NCI-H2029 treated with DMSO at 0.1 percent for 48 hours (cell line): Measurements from ENCODE around the gene ARID3A.

Source experiments
- DNase-seq: peaks from one replicate; lab custom pipeline; 2025; lab: John Stamatoyannopoulos, UW

Gene ARID3A

DNA sequence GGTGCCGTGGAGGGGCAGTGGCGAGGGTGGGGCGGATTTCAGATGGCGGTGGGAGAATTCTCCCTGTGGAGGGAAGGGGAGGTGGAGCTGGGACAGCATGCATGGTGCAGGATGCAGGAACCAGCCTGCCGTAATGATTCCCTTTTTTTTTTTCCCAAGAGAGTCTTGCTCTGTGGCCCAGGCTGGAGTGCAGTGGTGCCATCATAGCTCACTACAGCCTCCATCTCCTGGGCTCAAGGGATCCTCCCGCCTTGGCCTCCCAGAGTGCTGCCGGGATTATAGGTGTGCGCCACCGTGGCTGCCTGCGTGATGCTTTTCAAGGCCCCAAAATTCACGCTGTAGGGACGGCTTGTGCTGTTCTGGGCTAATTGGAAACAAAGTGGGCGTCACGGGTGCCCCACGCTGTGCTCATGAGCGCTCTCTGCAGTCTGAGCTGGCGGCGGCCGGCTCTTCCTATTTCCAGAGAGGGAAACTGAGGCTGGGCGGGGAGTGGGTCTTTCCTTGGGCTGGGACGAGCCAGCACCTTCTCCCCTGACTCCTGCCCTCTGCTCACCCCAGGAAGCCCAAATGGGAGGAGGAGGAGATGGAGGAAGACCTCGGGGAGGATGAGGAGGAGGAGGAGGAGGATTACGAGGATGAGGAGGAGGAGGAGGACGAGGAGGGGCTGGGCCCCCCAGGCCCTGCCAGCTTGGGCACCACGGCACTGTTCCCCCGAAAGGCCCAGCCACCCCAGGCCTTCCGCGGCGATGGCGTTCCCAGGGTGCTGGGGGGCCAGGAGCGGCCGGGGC is 6.2 kb downstream of the ARID3A start:
- no peak for DNase-seq

DNA sequence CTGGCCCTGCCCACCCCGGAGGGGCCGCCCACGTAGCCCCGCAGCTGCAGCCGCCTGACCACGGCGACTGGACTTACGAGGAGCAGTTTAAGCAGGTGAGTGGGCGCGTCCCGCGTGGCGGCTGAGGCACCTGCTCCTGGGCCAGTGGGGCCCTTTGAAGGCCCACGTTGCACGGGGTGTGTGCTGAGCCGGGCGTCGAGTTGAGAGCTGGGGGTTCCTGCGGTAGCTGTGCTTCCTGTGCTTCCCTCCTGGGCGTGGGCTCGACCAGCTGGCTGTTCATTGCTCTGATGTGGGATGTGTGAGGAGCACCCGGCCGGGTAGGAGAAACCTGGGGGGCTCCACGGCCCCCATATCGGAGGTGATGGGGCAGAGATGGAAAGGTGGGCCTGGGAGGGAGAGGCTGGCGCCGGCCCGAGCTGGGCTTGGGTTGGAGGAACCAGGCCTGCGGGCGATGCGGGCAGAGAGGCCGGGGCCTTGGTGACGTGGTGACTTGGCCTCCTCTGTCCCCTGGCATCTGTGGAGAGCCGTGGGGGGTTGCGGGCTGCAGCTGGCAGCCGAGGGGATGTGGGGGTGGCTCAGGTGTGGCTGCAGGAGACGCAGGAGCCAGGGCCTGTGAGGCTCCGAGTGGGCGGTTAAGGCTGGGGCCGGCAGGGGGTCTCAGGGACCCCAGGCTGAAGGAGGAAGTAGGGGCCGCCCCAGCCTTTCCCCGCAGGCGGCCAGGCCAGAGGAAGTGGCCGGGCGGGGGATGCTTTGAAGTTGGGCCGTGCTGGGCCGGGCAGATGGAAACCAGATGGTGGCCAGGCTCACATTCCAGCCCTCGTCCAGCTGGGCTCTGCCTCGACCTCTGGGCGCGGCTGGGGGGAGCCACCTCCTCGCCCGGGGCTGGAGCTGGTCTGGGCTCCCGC is 7.1 kb downstream of the ARID3A start:
- no peak for DNase-seq

GRCh38 chr19:933553-933882 is 7.7 kb downstream of the ARID3A start:
- no peak for DNase-seq

- DNase-seq: no peak
Observed at GRCh38 chr19:934197-934840, 8.5 kb downstream of the ARID3A start.

- peak; percentile 42 for DNase-seq
Observed at GRCh38 chr19:934865-935479, 9.1 kb downstream of the ARID3A start.

DNA sequence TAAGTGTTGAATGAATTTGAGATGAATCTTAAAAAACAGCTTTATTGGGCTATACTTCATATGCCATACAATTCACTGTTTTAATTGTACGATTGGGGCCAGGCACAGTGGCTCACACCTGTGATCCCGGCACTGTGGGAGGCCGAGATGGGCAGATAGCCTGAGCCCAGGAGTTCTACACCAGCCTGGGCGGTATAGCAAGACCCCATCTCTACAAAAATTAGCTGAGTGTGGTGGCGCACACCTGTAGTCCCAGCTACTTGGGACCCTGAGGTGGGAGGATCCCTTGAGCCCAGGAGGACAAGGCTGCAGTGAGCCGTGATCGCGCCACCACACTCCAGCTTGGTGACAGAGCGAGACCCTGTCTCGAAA is 10.3 kb downstream of the ARID3A start:
- DNase-seq: no peak

DNA sequence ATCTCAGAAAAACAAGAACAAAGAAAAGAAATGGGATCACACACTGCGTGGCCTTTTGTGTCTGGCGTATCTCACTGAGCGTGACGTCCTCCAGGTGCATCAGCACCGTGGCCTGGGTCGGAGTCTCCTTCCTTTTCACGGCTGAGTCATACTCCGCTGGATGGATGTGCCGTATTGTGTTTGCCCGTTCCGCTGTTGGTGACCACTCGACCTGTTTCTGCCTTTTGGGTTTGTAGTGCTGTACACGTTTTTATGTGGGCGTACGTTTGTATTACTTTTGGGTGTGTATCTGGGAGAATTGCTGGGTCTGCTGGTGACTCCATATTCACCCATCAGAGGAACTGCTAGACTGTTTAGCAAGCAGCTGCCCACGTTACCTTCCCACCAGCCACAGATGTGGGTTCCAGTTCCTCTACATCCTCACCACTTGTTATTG is 11.4 kb downstream of the ARID3A start:
- no peak for DNase-seq

DNA sequence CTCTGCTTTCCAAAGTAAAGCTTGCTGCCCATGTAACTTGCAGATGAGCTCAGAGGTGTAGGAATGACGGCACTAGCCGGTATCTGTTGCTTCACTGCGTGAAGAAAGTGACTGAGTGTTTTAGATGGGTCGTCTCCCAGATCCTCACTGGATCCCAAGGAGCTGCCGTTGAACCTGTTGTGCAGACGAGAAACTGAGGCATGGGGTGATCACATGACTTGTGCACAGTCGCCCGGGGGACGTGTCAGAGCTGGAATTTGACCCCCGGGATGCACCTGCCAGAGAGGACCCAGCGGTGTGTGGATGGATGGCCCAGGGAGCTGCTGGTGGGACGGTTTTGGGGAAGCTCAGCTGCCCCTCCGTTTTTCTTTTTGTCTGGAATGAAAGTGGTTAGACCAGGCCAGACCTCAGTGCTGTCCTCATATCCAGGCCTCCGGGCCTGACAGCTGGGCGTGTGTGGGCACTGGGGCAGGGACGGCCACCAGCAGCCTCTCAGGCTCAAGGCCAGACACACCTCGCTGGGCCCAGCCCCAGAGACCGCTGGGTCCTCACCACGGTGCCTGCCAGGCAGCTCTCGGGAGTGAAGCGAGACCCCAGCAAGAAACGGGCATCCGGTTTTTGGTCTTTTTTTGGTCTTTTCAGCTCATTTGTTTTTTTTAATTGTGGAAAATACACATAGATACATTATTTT is 12.5 kb downstream of the ARID3A start:
- no peak for DNase-seq

DNA sequence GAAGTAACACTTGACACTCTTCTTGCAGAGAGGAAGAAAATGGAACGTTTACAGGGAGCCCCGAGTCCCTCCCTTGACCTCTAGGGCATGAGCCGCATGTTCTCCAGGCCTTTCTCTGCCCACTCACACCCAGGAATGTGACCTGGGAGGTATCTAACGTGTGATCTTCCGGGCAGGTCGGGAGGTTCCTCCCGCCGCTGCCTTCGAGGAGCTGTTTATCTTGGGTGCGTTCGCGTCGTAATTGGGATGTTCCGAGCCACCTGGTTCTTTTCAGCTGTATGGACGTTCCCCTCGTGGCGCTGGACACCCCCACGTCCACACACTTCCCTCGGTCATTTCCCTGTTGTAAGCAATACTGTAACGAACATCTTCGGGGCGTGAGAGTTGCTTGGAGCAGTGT is 13.6 kb downstream of the ARID3A start:
- DNase-seq: no peak

- DNase-seq: no peak
Observed at GRCh38 chr19:939922-940321, 14.1 kb downstream of the ARID3A start.

DNA sequence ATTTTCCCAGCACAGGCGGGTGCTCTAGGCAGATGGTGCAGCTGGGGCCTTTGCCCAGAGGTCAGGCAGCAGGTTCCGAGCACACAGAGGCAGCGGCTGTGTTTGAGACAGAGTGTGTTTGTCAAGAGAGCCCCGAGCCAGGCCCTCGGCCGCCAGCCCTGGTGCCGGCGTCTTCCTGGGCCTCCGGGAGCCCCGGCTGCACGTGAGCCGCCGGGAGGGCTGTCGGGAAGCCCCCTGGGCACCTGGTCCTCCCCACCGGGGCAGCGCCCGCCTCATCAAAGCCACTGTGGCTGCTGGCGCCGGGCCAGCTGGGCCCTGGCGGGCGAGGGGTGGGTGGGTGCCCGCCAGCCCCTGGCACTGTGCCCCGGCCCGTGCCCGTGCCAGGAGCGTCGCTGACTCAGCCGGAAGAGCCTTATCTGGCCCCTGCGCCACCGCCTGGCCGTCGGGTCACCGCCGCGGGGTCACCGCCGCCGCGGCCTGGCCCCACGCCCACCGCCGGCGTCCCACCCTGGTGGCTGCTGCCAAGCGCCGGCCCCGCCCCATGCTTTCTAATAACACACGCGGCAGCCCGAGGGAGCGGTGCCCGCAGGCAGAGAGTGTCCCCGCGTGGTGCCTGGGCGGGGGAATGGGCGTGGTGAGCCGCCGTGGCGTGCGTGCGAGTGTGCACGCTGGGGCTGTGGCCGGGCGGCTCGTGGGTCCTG is 14.9 kb downstream of the ARID3A start:
- DNase-seq: peak; percentile 65

- DNase-seq: no peak
Observed at GRCh38 chr19:941292-942132, 15.7 kb downstream of the ARID3A start.

- DNase-seq: no peak
Observed at GRCh38 chr19:942133-942645, 16.4 kb downstream of the ARID3A start.

DNA sequence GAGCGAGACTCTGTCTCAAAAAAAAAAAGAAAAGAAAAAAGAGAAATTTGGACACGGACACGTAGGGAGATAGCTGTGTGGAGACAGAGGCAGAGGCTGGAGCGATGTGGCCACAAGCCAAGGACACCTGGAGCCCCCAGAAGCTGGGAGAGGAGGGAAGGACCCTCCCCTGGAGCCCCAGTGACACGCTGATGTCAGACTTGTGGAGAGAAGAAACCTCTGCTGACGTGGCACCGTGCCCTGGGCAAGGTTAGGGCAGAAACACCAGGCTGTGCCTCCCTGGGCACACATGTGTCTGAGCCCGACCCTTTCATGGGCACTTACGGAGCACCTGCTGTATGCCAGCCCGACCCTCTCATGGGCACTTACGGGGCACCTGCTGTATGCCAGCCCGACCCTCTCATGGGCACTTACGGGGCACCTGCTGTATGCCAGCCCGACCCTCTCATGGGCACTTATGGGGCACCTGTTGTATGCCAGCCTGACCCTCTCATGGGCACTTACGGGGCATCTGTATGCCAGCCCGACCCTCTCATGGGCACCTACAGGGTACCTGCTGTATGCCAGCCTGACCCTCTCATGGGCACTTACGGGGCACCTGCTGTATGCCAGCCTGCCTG is 17.8 kb downstream of the ARID3A start:
- DNase-seq: no peak

- no peak for DNase-seq
Observed at GRCh38 chr19:944171-944567, 18.3 kb downstream of the ARID3A start.

DNA sequence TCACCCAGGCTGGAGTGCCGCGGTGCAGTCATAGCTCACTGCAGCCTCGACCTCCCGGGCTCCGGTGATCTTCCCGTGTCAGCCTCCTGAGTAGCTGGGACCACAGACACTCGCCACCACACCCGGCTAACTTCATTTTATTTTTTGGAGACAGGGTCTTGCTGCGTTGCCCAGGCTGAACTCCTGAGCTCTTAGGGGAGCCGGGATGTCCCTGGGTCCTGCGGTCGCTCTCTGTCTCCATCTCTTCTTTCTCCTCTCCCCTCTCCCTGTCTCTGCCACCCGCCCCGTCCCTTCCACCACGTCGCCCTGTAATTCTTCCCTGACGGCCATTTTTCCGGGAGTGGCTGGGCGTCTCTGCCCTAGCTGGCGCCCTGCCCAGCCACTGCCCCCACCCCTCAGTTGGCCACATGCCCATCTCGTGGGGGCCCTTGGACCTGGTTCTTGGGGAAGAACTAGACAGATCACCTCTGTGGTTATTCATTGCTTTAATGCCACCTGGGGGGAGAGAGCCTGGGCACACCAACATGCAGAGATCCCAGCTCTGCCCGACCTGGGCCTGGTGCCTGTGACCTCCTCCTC is 18.9 kb downstream of the ARID3A start:
- DNase-seq: no peak

DNA sequence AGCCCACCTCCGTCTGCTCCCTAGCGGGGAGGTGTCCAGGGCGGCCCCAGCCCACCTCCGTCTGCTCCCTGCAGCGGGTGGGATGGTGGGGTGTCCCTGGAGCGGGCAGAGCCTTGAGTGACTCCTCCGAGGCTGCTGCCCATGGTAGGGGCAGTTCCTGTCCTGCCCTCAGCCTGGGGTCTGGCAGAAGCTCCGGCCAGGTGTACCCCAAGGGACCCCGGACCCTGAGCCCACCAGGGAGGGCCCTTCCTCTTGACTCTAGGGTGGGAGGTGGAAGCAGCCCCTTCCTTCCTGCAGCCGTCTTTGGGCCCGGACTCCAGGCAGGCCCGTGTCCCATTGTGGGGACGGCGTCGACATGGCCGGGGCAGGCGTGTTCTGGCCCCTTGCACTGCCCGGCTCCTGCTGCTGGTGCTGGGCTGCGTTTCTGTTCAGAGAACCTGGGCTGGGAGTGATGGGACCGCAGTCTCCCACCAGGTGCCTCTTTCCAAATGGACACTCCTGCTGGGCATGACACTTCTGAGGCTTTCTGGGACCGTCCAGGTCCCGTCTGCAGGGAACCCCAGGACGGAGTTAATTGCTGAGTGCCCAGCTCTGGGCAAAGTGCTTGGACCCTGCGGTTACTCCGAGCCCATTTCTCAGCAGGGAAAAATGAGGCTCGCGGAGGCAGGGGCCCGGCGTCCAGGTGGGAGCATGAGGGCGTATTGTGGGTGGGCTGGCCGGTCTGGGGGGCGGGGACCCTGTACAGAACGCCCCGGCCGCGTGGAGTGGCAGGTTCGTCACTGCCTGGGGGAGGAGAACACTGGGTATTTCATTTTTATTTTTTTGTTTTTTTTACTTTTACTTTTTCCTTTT is 19.8 kb downstream of the ARID3A start:
- DNase-seq: no peak

GRCh38 chr19:947090-947706 is 21.4 kb downstream of the ARID3A start:
- no peak for DNase-seq
